Neutrophil (primary cell): ENCODE data around the gene ODAD4.

Source experiments
- H3K27ac ChIP-seq: fragments of 200-600 bp; sonication (generic); 2 replicates; pipeline ENCODE4 v1.5.1; 2016; ENCODE audit warnings: mild to moderate bottlenecking, moderate library complexity
- H3K27me3 ChIP-seq: fragments of 200-600 bp; sonication (generic); 2 replicates; pipeline ENCODE4 v1.6.0; 2016; ENCODE audit warnings: mild to moderate bottlenecking
- H3K36me3 ChIP-seq: fragments of 200-600 bp; sonication (generic); 2 replicates; pipeline ENCODE4 v1.5.1; 2017
- H3K4me1 ChIP-seq, 2 experiments: fragments of 200-600 bp in 1 of 2; sonication (generic) in 1 of 2; 1 replicate in 1 of 2; 2 replicates in 1 of 2; pipeline versions ENCODE4 v1.5.1 to v1.6.1; 2013 to 2016; ENCODE audit warnings: low read depth in 1 of 2, low read length in 1 of 2, mild to moderate bottlenecking in 1 of 2, moderate library complexity in 1 of 2; ENCODE audit not compliant: control insufficient read depth in 1 of 2, insufficient read depth in 1 of 2
- H3K4me3 ChIP-seq, 2 experiments: fragments of 200-600 bp in 1 of 2; sonication (generic) in 1 of 2; 1 replicate in 1 of 2; 2 replicates in 1 of 2; pipeline ENCODE4 v1.5.1; 2013 to 2016; ENCODE audit warnings: low read depth in 1 of 2, low read length in 1 of 2, mild to moderate bottlenecking in 1 of 2, moderate library complexity in 1 of 2
- H3K9me3 ChIP-seq: fragments of 200-600 bp; sonication (generic); 2 replicates; pipeline ENCODE4 v1.5.1; 2016
- TF ChIP-seq, protein P1 (sequence below): fragments of 200-600 bp; sonication (generic); IDR thresholded peaks from 2 replicates; pipeline ENCODE4 v1.5.1; 2016; ENCODE audit warnings: antibody characterized with exemption

The ODAD4 gene

DNA sequence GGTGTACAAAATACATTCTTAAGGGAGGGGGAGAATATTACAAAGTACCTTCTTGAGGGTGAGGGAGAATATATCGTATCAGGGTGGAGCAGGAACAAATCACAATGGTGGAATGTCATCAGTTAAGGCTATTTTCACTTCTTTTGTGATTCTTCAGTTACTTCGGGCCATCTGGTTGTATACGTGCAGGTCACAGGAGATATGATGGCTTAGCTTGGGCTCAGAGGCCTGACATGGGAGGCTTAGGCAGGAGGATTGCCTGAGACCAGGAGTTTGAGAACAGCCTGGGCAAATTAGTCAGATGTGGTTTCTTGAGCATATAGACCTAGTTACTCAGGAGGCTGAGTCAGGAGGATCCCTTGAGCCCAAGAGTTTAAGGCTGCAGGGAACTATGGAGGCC, 13.1 kb downstream of the ODAD4 start:
- TF ChIP-seq, protein P1, sequence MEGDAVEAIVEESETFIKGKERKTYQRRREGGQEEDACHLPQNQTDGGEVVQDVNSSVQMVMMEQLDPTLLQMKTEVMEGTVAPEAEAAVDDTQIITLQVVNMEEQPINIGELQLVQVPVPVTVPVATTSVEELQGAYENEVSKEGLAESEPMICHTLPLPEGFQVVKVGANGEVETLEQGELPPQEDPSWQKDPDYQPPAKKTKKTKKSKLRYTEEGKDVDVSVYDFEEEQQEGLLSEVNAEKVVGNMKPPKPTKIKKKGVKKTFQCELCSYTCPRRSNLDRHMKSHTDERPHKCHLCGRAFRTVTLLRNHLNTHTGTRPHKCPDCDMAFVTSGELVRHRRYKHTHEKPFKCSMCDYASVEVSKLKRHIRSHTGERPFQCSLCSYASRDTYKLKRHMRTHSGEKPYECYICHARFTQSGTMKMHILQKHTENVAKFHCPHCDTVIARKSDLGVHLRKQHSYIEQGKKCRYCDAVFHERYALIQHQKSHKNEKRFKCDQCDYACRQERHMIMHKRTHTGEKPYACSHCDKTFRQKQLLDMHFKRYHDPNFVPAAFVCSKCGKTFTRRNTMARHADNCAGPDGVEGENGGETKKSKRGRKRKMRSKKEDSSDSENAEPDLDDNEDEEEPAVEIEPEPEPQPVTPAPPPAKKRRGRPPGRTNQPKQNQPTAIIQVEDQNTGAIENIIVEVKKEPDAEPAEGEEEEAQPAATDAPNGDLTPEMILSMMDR: no peak
- no peaks in the 10 kb centered on the region for H3K36me3 ChIP-seq
- no peaks in the 10 kb centered on the region for H3K9me3 ChIP-seq
- no peaks in the 10 kb centered on the region for H3K27me3 ChIP-seq
- H3K4me1 ChIP-seq: no peaks in the 10 kb centered on the region
- no peak overlapping the region for H3K27ac ChIP-seq
- no peak overlapping the region for H3K4me3 ChIP-seq

DNA sequence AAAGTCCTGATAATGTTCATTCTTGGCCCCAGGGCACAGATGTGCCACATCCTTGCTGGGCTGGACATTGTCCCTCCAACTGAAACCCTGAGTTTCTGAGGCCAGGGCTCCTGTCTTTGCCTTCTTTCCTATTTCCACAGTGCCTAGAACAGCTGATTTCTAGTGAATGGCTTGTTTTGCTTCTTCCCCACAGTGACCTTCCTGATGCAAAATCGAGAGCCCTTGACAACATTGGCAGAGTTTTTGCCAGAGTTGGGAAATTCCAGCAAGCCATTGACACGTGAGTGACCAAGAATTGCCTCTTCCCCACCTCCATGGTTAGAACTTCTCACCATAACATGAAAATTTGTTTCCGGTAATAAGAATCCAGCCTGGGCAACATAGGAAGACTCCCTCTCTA, 14.5 kb downstream of the ODAD4 start:
- Histone ChIP-seq H3K4me1 (no peaks in the 10 kb centered on the region), H3K27ac (no peak overlapping the region), H3K9me3 (no peaks in the 10 kb centered on the region), H3K27me3 (no peaks in the 10 kb centered on the region), H3K36me3 (no peaks in the 10 kb centered on the region), H3K4me3 (no peak overlapping the region)
- TF ChIP-seq, protein P1: no peak

DNA sequence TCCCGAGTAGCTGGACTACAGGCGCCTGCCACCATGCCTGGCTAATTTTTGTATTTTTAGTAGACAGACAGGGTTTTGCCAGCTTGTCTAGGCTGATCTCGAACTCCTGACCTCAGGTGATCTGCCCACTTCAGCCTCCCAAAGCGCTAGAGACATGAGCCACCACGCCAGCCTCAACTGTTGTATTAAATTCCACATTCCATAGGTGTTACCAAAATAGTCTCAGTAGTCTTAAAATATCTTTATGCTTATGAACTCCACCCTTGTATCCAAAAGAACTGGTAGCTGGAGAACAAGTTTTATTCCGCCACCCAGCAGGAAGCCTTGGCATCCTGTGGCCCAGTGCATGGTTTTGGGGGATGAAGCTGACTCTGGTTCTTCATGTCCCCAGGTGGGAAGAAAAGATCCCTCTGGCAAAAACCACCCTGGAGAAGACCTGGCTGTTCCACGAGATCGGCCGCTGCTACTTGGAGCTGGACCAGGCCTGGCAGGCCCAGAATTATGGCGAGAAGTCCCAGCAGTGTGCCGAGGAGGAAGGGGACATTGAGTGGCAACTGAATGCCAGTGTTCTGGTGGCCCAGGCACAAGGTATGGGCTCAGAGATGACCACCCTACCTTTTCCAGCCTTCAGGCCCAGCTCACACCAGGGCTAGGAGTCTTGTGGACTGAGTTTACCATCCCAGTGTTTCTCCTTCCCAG, 18.5 kb downstream of the ODAD4 start:
- H3K4me3 ChIP-seq: no peak overlapping the region
- H3K27ac ChIP-seq: no peak overlapping the region
- no peaks in the 10 kb centered on the region for H3K9me3 ChIP-seq
- no peaks in the 10 kb centered on the region for H3K4me1 ChIP-seq
- no peaks in the 10 kb centered on the region for H3K36me3 ChIP-seq
- no peaks in the 10 kb centered on the region for H3K27me3 ChIP-seq
- TF ChIP-seq, protein P1: no peak

DNA sequence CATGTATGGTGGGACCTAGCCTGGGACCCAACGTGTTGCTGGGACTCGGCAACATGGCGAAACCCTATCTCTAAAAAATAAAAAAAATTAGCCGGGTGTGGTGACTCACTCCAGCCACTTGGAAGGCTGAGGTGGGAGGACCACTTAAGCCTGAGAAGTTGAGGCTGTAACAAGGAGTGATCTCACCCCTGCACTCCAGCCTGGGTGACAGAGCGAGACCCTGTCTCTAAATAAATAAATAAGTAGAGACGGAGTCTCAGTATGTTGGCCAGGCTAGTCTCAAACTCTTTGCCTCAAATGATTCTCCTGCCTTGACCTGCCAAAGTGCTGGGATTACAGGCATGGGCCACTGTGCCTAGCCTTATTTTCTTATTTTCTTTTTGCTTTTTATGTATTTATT, 26.1 kb downstream of the ODAD4 start:
- no peaks in the 10 kb centered on the region for H3K27me3 ChIP-seq
- no peak overlapping the region for H3K27ac ChIP-seq
- H3K4me1 ChIP-seq: peaks cover 21 to 22% of the 10 kb centered on the region in 2 experiments
- no peaks in the 10 kb centered on the region for H3K9me3 ChIP-seq
- no peak overlapping the region for H3K4me3 ChIP-seq
- TF ChIP-seq, protein P1: no peak
- H3K36me3 ChIP-seq: no peaks in the 10 kb centered on the region

DNA sequence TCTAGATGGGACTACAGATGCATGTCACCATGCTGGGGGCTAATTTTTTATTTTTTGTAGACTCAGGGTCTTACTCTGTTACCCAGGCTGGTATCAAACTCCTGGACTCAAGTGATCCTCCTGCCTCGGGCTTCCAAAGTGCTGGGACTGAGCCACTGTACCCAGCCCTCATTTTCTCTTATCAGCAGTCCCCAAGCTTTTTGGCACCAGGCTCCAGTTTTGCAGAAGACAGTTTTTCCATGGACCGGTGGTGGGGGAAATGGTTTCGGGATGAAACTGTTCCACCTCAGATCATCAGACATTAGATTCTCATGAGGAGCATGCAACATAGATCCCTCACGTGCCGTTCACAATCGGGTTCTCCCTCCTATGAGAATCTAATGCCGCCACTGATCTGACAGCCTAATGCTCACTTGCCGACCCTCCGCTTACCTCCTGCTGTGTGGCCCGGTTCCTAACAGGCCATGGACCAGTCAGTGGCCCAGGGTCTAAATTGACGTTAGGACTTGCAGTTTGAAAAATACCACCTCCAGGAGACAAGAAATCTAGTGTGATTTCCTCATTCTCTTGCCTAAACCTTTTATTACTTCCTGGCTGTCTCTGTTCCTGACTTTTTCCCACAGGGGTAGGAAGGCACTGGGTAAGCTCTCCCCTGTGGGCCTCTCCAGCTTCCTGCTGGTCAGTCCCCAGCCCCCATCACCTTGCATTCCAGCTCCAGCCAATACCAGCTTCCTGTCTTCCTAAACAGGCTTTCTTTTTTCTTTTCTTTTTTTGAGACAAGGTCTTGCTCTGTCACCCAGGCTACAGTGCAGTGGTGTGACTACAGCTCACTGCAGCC, 26.8 kb downstream of the ODAD4 start:
- no peaks in the 10 kb centered on the region for H3K9me3 ChIP-seq
- H3K27ac ChIP-seq: no peak overlapping the region
- no peak overlapping the region for H3K4me3 ChIP-seq
- TF ChIP-seq, protein P1: no peak
- H3K27me3 ChIP-seq: no peaks in the 10 kb centered on the region
- peaks cover 21 to 22% of the 10 kb centered on the region in 2 experiments for H3K4me1 ChIP-seq
- H3K36me3 ChIP-seq: no peaks in the 10 kb centered on the region
